Activated naive CD8-positive, alpha-beta T cell treated with anti-CD3 and anti-CD28 coated beads, Interleukin-2, amount 50 U/mL, for 24 hours (primary cell): ENCODE measurements around the gene MTCH1.
"Not testable (repeated sequence)": the region's sequence is repeated elsewhere in the genome, so short reads cannot be mapped to it uniquely, and the experiment has no call there.

ENCODE experiments used
- ATAC-seq: fragments of 150-1000 bp; cut with Tn5 transposase; one replicate; pipeline ENCODE4 v1.10.0; 2021
- DNase-seq: peaks from one replicate; pipeline ENCODE4 v3.0.0; 2021
- H3K27ac Mint-ChIP-seq: one replicate; pipeline ENCODE4 v1.8.0; 2021; ENCODE audit warnings: mild to moderate bottlenecking, mixed read lengths
- H3K27me3 Mint-ChIP-seq: one replicate; pipeline ENCODE4 v1.8.0; 2021; ENCODE audit warnings: mixed read lengths
- H3K36me3 Mint-ChIP-seq: one replicate; pipeline ENCODE4 v1.8.0; 2021; ENCODE audit warnings: low read depth, mixed read lengths
- H3K4me1 Mint-ChIP-seq: one replicate; pipeline ENCODE4 v1.8.0; 2021; ENCODE audit warnings: mixed read lengths
- H3K4me3 Mint-ChIP-seq: one replicate; pipeline ENCODE4 v1.8.0; 2021; ENCODE audit warnings: mild to moderate bottlenecking, moderate library complexity, mixed read lengths
- H3K9me3 Mint-ChIP-seq: one replicate; pipeline ENCODE4 v1.8.0; 2021; ENCODE audit warnings: mixed read lengths

MTCH1 gene

DNA sequence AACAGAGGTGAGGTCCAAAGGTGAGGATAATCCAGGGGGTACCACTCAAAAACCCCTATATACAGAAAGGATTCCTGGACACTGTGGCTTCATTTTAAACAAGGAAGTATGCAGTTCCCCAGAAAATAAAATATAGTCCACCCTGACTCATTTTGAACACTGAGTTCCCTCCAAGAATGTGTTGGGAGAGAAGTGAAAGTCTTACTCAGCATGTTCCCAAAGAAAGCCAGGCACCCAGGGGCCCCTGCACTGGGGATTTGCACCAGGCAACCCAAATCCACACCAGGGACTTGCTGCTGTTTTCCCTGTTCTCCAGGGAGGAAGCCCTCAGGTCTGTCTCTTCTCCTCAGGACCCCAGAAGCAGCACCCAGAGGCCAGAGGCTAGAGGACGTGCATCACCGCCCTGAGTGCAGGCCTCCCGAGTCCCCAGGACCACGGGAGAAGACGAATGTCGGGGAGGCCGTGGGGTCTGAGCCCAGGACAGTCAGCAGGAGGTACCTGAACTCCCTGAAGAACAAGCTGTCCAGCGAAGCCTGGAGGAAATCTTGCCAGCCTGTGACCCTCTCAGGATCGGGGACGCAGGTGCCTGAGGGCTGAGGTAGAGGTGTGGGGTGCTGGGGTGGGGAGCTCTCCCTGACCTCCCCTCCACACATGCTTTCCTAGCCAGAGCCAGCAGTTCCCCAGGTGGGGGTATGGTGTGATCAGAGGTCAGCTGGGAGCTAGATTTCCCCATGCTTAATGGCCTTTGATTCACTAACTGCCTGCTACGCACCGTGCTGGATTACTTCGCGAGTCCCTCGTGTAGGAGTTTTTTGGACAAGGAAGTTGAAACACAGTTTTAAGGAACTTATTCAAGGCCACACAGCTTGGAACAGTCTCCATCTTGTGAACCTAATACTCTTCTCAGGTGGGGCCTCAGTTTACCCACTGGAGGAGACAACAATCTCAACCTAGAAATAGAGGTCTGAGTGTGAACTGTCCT, 22.8 kb upstream of the MTCH1 start:
- Mint-ChIP-seq H3K27ac (no peak overlapping the region), H3K4me1 (peaks cover 20% of the 10 kb centered on the region), H3K4me3 (no peak overlapping the region), H3K36me3 (no peaks in the 10 kb centered on the region), H3K27me3 (no peaks in the 10 kb centered on the region), H3K9me3 (no peaks in the 10 kb centered on the region)
- DNase-seq (no peak), ATAC-seq (no peak)

DNA sequence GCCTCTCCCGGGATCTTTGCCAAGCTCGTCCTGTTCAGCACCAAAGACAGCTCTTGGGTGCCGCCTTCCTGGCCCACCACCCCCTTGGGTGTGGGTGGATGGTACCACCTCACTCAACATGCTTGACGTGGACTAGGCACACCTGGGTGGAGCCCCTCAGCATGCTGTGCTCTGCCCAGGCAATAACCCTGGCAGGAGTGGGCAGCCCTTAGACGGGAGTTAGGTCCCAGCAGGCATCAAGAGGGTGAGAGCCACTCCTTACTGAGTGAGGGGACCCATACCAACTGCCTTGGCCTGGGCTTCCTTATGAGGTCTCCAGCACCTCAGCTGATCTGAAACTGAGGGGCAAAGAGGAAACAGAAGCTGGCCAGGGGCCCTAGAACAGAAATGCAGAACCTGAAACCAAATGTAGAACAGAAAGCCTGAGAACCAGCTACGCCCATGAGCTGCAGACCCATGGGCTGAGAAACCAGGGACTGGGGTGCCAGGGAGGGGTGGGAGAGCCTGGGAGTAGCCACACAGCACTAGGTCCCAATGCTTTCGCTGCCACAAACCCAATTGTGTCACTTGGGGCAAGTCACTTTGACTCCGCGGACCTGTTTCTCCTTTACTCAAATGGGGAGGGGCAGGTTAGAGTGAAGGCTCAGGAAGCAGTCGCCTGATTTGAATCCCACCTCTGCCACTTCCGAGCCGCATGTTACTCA, 21.5 kb upstream of the MTCH1 start:
- Mint-ChIP-seq H3K4me1 (peaks cover 21% of the 10 kb centered on the region), H3K36me3 (no peaks in the 10 kb centered on the region), H3K4me3 (peak overlapping the region; percentile 71), H3K9me3 (no peaks in the 10 kb centered on the region), H3K27ac (peak overlapping the region; percentile 22), H3K27me3 (no peaks in the 10 kb centered on the region)
- ATAC-seq, result no peak
- no peak for DNase-seq

DNA sequence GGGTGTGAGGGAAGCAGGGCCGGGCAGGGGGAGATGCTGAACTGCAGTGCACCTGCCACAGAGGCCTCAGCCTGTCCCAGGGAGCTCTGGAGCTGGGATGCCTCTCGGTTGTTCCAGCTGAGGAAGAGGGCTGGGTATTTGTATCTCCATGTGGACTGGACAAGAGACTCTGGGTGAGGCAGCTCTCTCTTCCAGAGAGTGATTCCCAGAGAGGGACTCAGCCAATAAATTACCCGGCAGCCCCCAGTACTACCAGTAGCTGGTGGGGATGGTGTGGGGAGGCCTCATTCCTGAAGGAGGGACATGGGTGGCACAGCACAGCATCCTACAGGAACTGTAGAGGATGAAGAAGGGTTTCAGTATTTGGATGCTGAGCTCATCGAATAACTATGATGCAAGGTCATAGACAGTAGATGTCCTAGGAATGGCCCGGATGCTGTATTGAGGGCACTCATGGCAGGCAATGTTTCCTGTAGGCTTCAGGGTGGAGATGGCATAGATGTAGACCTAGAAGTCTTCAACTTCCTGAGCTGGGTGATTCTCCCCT, 20.9 kb upstream of the MTCH1 start:
- no peaks in the 10 kb centered on the region for H3K27me3 Mint-ChIP-seq
- DNase-seq (no peak), ATAC-seq (no peak)
- peak overlapping the region; percentile 2 for H3K27ac Mint-ChIP-seq
- peaks cover 21% of the 10 kb centered on the region for H3K4me1 Mint-ChIP-seq
- no peaks in the 10 kb centered on the region for H3K9me3 Mint-ChIP-seq
- no peaks in the 10 kb centered on the region for H3K36me3 Mint-ChIP-seq
- peak overlapping the region; percentile 71 for H3K4me3 Mint-ChIP-seq

DNA sequence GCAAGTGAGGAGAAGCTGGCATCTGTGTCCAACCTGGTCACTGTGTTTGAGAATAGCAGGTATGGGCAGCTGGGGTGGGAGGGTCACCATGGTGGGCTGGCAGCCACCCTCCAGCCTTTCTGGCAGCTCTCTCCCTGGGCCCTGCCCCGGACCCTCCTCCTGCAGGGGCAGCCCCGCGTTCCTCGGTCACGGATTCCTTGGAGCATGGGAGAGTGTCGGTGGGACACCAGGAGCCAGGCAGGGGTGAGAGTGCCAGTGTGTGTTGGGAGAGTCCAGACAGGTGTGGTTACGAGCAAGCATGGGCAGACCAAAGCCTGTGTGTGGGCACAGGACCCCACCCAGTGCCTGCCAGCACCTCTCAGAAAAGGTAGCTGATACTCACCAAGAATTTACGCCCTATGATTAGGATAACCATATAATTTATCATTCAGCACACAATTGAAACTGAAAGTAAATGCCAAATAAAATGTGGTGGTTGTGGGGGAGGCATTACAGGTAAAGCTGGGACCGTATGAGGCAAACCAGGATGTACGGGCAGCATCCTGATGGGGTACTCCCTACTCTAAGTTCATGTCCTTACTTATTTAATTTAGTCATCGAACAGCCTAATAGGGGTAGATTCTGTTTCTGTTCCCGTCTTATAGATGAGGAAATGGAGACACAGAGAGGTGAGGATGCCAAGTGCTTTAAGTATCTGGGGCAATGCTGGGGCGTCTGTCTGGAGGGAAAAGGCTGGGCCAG, 20.0 kb upstream of the MTCH1 start:
- Mint-ChIP-seq H3K4me1 (peaks cover 21% of the 10 kb centered on the region), H3K27me3 (no peaks in the 10 kb centered on the region), H3K9me3 (no peaks in the 10 kb centered on the region), H3K27ac (peak overlapping the region; percentile 2), H3K36me3 (no peaks in the 10 kb centered on the region), H3K4me3 (peak overlapping the region; percentile 71)
- ATAC-seq (peak; percentile 18), DNase-seq (no peak)

DNA sequence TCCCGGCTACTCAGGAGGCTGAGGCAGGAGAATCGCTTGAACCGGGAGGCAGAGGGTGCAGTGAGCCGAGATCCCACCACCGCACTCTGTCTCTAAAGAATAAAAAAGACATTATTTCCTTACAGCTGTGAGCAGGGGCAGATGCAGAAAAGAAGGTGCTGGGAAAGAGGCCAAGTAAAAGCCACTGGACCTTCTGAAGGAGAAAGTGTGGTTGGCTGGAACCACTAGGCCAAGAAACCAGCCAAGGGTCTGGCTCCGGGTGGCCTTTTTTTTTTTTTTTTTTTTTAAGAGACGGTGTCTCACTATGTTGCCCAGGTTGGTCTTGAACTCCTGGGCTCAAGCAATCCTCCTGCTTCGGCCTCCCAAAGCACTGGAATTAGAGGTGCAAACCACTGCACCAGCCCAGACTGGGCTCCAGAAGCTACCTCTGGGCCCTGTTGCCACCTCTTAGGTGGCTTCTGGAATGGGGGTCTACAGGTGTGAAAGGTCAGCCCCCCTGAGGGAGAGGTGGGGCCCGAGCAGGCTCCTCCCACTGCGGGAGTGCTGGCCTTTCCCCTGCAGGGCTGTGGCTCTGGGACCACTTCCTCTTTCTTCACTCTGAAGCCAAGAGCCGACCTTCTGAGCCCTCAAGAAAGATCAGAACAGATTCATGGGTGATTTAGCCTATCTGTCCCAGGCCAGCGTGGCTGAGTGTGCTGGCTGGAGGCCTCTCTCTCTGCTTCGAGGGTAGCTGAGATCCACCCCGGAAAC, 19.2 kb upstream of the MTCH1 start, which contains the start of gene FGD2:
Gene FGD2, plus strand, starts transcription at position 595 of the 750 bp plus-strand sequence. CDS start 163 bp downstream, outside the sequence.
- Mint-ChIP-seq H3K27me3 (no peaks in the 10 kb centered on the region), H3K4me1 (peaks cover 21% of the 10 kb centered on the region), H3K36me3 (no peaks in the 10 kb centered on the region), H3K4me3 (peak within 1 kb of the TSS; percentile 71), H3K9me3 (no peaks in the 10 kb centered on the region), H3K27ac (peak within 1 kb of the TSS; percentile 2)
- peak; percentile 32 for DNase-seq
- ATAC-seq, result peak; percentile 11

DNA sequence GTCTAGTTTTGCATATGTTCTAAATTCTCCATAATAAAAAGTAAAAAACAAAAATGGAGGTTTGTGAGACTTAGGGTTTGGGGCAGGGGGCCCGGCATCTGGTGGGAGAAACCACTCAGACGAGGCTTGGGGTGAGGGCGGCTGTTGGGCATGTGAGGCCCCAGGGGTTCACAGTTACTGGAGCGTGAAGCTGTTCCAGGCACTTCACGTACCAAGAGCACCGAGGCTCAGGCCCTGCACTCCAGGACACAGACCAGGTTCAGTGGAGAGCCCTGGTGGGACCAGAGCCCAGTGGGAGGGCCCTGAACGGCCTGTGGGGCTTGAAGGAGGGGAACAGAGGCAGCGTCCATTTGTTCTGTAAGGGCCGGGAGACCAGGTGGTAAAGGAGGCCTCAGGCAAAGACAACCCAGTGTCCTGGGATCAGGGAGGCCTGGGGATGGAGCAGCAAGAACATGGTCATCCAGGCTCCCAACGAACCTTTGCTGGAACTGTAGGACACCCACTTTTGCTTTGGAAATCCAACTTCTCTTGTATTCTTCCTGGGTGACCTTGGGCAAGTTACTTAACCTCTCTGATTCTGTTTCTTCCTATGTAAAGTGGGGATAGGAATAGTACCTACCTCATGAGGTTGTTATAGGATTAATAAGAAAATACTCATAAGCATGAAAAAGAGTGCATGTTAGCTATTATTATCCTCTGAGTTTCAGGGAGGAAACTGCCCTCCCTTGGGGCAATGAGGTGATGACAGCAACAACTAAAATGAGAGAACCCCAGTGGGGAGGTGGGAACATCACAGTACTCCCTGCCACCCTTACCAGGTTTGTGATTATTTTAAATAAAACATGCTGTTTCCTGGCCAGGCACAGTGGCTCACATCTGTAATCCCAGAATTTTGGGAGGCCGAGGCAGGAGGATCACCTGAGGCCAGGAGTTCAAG, 18.3 kb upstream of the MTCH1 start:
- Mint-ChIP-seq H3K36me3 (no peaks in the 10 kb centered on the region), H3K4me1 (peaks cover 21% of the 10 kb centered on the region), H3K9me3 (no peaks in the 10 kb centered on the region), H3K27me3 (no peaks in the 10 kb centered on the region), H3K4me3 (no peak overlapping the region), H3K27ac (no peak overlapping the region)
- DNase-seq (no peak), ATAC-seq (no peak)

DNA sequence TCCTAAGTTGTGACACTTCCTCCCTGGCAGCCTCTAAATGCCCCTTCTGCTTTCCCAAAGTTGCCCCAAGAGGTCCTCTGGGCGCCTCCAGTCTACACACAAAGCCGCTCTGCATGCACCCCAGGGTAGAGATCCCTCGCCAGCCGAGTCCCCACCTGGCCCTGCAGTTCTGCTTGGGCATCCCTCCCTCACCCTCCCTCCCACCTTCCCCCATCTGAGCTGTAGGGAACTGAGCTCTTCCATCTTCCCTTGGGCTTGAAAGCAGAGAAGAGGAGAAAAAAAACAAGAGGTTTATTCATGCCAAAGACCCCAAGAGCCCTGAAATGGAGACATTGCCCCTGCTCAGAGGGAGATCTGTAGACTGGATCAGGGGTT, 13.7 kb upstream of the MTCH1 start:
- H3K9me3 Mint-ChIP-seq, result no peaks in the 10 kb centered on the region
- ATAC-seq (no peak), DNase-seq (no peak)
- H3K27ac Mint-ChIP-seq, result no peak overlapping the region
- no peaks in the 10 kb centered on the region for H3K36me3 Mint-ChIP-seq
- no peaks in the 10 kb centered on the region for H3K27me3 Mint-ChIP-seq
- no peak overlapping the region for H3K4me3 Mint-ChIP-seq
- peaks cover 2% of the 10 kb centered on the region for H3K4me1 Mint-ChIP-seq

DNA sequence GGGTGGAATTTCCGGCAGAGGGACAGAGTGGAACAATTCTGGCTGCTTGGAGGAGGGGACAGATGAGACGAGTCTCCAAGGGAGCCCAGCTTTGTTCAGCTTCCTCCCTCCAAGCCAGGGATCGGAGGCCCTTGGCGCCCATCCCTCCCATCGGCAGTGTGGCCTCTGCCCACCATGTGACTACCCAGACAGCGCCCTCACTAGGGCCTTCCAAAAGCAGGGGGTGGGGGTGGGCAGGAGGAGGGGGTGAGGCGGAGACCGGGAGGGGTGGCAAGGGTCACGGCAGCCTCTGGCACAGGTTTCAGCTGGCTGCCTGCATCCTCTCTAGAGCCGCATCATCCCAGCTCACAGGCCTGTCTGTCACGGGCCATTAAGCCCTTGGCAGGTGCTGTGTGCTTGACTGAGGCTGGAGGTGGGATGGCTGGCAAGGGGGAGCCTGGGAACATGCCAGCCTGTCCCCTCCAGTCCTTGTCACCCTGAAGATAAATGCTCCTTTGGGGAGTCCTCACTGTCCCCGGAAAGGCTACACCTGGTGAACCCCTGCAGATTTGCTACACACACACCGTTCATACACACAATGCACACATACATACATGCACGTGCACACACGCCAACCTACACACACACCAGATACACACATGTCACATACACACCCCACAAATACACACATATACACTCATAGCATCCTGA, 13.2 kb upstream of the MTCH1 start:
- DNase-seq (no peak), ATAC-seq (no peak)
- Mint-ChIP-seq H3K4me1 (peaks cover 2% of the 10 kb centered on the region), H3K27ac (no peak overlapping the region), H3K36me3 (no peaks in the 10 kb centered on the region), H3K27me3 (no peaks in the 10 kb centered on the region), H3K9me3 (no peaks in the 10 kb centered on the region), H3K4me3 (no peak overlapping the region)

DNA sequence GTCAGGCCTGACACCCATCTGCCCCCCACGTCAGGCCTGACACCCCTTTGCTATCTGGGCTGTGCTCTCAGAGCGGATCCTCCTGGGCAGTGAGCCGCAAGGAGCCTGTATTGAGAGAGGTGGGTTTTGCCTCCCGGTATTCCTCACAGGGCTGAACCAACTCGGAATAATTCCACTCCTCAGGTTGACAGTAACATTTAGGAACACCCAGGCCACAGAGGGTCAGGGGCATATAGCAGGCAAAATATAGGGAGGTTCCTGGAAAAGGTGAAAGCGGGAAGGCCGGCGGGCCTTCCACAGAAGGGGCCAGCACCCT, 12.7 kb upstream of the MTCH1 start:
- H3K4me3 Mint-ChIP-seq, result no peak overlapping the region
- peaks cover 2% of the 10 kb centered on the region for H3K27me3 Mint-ChIP-seq
- DNase-seq (no peak), ATAC-seq (no peak)
- peaks cover under 1% of the 10 kb centered on the region for H3K4me1 Mint-ChIP-seq
- no peaks in the 10 kb centered on the region for H3K9me3 Mint-ChIP-seq
- H3K27ac Mint-ChIP-seq, result no peak overlapping the region
- H3K36me3 Mint-ChIP-seq, result no peaks in the 10 kb centered on the region

DNA sequence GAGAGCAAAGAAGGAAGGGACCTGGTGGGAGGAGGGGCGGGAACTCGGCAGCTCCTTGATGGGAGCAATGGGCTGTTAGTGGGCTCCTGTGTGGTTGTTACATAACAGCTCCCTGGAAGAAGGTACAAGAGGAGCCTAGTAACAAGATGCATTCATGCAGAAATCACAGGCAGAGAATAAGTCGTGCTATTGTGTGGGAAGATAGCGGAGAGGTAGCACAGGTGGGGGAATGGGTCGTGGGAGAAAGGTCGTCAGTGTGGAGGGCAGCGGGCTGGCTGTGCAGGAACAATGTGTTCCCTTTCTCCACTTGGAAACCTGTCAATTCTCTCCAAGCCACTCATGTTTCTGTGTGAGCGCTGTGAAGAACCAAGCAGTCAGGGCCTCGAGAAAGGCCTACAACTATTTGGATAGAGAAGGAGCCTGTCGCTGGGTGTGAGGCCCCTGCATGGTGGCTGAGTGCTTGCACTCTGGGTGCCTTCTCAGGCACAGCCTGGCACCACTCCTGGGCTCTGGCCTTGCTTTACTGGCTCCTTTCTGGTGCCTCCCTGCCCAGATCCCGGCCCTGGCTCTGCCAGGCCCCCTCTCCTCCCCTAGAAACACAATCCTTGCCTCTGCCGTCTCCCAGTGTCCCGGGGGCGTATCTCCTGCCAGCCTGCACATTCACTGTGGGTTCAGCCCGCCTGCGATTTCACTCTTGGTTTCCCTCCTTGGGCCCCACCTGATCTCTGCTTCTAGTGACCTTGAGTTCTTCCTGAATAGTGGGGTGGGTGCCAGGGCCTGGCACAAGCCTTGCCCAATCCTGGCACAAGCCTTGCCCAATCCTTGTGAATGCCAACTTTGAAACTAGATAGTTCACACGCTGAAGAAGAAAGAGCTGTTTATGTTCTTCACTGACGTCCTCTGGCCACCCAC, 12.1 kb upstream of the MTCH1 start:
- ATAC-seq, result no peak
- H3K27me3 Mint-ChIP-seq, result peaks cover 2% of the 10 kb centered on the region
- H3K27ac Mint-ChIP-seq, result no peak overlapping the region
- H3K4me3 Mint-ChIP-seq, result no peak overlapping the region
- no peaks in the 10 kb centered on the region for H3K4me1 Mint-ChIP-seq
- DNase-seq, result no peak
- H3K9me3 Mint-ChIP-seq, result no peaks in the 10 kb centered on the region
- no peaks in the 10 kb centered on the region for H3K36me3 Mint-ChIP-seq

DNA sequence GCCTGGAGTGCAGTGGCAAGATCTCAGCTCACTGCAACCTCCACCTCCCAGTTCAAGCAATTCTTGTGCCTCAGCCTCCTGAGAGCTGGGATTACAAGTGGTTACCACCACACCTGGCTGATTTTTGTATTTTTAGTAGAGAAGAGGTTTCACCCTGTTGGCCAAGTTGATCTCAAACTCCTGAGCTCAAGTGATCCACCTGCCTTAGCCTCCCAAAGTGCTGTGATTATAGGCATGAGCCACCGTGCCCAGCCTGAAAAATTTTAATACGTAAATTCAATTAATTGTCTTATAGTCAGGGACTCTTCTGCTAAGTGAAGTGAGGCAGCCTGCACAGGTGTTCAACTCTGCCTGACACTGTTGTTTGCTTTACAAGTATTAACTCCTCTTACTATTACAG, 4.4 kb upstream of the MTCH1 start:
- ATAC-seq, DNase-seq, H3K4me3 Mint-ChIP-seq, H3K27me3 Mint-ChIP-seq, H3K27ac Mint-ChIP-seq, H3K9me3 Mint-ChIP-seq, H3K36me3 Mint-ChIP-seq: not testable (repeated sequence)
- peaks cover 12% of the 10 kb centered on the region for H3K4me1 Mint-ChIP-seq

DNA sequence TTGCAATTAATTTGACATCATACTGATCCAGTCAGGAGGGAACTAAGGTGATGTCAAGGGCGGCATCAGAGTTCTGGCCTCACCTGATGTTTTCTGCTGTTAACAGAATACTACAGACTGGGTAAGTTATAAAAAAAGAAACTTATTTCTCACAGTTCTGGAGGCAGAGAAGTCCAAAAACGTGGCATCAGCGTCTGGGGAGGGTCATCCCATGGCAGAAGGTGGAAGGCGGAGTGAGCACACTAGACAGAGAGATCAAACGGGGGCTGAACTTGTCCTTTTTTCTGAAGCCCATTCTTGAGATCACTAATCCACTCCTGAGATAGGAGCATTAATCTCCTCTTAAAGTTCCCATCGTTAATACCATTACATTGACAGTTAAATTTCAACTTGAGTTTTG, 3.3 kb upstream of the MTCH1 start:
- Mint-ChIP-seq H3K27ac (no peak overlapping the region), H3K36me3 (peaks cover 2% of the 10 kb centered on the region)
- no peak for ATAC-seq

More for the DNA sequence above, 3.3 kb upstream of the MTCH1 start:
- peaks cover 12% of the 10 kb centered on the region for H3K4me1 Mint-ChIP-seq
- DNase-seq, result no peak
- H3K27me3 Mint-ChIP-seq, result peaks cover 2% of the 10 kb centered on the region
- no peaks in the 10 kb centered on the region for H3K9me3 Mint-ChIP-seq
- no peak overlapping the region for H3K4me3 Mint-ChIP-seq
